Bronchial epithelial cell (primary cell): ENCODE measurements around the gene HIPK1. TPM values are rescaled to one million over a fixed set of nuclear protein-coding genes. Genes with fewer than 3 reads are reported as not detected.

ENCODE experiments used
- DNase-seq: peaks from one replicate; pipeline ENCODE4 v3.0.0-alpha.2; 2010; ENCODE audit warnings: low read depth
- FAIRE-seq: peaks from 2 replicates; lab custom pipeline; 2011; peaks lifted over from hg19 to GRCh38; lab: Jason Lieb, UNC
- H3K27me3 ChIP-seq: 2 replicates; pipeline ENCODE4 v1.5.1; 2011; ENCODE audit warnings: low read length; ENCODE audit not compliant: control insufficient read depth, insufficient read depth
- H3K36me3 ChIP-seq: 2 replicates; pipeline ENCODE4 v1.5.1; 2011; ENCODE audit warnings: low read length; ENCODE audit not compliant: control insufficient read depth, insufficient read depth
- H3K4me3 ChIP-seq: 2 replicates; pipeline ENCODE4 v1.5.1; 2011; ENCODE audit warnings: mild to moderate bottlenecking, low read depth, low read length, control low read depth
- CTCF ChIP-seq: IDR thresholded peaks from 2 replicates; pipeline ENCODE4 v1.5.1; 2011; ENCODE audit warnings: mild to moderate bottlenecking, moderate library complexity, low read length, control low read depth, inconsistent platforms; ENCODE audit not compliant: insufficient read depth, severe bottlenecking
- total RNA-seq: library from RNA; depleted of rRNA; stranded (reverse); fragments of >200 nt; gene quantifications from 2 replicates; pipeline ENCODE4 v1.2.1, GENCODE V29; 2014

Gene HIPK1
- total RNA-seq, 1 donor from 2014 or later = 18.7 TPM

GRCh38 chr1:113904674-113905434 is 24.3 kb upstream of the HIPK1 start, which contains the start of the genes AP4B1 and DCLRE1B:
Gene AP4B1 (minus strand): TSS chr1:113904799. CDS start chr1:113904717, 82 bp downstream.
Gene DCLRE1B (plus strand): TSS chr1:113905326. CDS start chr1:113905587, 261 bp downstream.
- DNase-seq = peak; percentile 98
- no peak for FAIRE-seq
- Histone ChIP-seq H3K36me3 (peaks cover 3% of the 10 kb centered on the region), H3K27me3 (no peaks in the 10 kb centered on the region), H3K4me3 (peak within 1 kb of the TSS; percentile 93)
- peak; percentile 89 for TF ChIP-seq CTCF

GRCh38 chr1:113905435-113905861 is 23.7 kb upstream of the HIPK1 start:
- Histone ChIP-seq H3K36me3 (peaks cover 3% of the 10 kb centered on the region), H3K4me3 (peak overlapping the region; percentile 93), H3K27me3 (no peaks in the 10 kb centered on the region)
- FAIRE-seq (no peak), DNase-seq (no peak)
- TF ChIP-seq CTCF = no peak

DNA sequence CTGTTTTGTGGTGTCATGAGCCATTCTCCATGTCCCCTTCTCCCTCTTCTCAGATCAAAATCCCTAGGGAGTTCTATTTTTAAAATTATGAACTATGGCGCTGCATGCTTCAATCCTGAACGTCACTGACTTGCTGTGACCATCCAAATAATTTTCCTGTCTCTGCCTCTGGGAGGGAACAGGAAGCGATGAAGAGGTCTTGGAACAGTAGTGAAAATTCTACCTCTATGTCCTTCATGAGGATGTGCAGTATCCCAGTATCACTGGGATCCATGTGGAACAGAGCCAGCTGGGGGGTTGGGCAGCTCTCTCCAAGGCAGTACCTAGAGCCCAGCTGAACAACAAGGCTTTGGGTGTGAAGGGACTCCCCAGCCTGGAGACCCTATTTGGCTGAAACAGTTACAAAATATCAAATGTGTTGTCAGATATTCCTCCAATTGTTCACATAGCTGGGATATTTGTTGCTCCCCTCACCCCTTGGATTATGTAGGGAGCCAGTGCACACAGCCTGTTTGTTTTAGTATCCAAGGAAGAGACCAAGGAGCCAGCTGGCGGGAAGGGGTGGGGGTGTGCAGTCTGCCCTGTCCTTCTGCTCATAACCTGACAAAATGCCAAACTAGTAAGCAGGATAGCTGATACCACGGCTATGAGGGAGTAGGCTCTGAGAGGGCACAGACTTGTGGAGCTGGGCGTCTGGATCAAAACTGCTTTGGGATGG is 16.4 kb upstream of the HIPK1 start:
- FAIRE-seq (no peak), DNase-seq (no peak)
- TF ChIP-seq CTCF = no peak
- Histone ChIP-seq H3K4me3 (no peak overlapping the region), H3K36me3 (peaks cover 2% of the 10 kb centered on the region), H3K27me3 (no peaks in the 10 kb centered on the region)

GRCh38 chr1:113913312-113913668 is 15.8 kb upstream of the HIPK1 start:
- no peak for TF ChIP-seq CTCF
- peaks cover 1% of the 10 kb centered on the region for H3K36me3 ChIP-seq
- H3K4me3 ChIP-seq = no peak overlapping the region
- FAIRE-seq = no peak
- no peak for DNase-seq
- no peaks in the 10 kb centered on the region for H3K27me3 ChIP-seq

DNA sequence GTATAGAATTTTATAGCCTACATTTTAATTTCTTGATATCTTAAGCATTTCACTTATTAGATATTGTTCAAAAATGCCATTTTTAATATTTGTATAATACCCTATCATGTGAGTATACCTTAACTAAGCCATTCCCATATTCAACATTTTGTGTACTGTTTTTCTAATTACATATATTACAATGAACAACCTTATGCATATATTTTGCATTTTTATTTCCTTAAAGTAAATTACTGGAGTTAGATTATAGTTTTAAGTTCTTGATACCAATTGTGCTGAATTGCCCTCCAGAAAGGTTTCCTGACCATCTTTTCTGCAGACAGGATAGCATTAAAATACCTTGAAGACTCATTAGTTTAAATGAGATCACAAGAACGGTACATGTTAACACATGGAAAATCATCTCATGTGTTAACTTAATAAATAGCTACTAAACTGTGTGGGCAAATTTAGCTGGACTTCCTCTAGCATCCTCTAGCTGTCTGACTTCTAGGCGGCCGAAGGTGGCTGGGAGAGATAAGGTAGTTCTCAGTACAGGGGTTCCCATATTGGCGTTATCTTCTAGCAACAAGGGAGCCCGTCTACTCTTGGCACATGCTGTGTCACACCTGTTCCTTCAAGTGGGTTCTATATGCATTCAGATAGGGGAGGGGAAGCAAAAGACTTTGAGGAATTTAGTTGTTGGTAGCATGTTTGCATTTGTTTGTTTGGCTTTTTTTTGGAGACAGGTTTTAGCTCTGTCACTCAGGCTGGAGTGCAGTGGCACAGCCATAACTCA is 15.0 kb upstream of the HIPK1 start:
- no peak for TF ChIP-seq CTCF
- no peaks in the 10 kb centered on the region for H3K36me3 ChIP-seq
- FAIRE-seq (no peak), DNase-seq (no peak)
- no peaks in the 10 kb centered on the region for H3K27me3 ChIP-seq
- no peak overlapping the region for H3K4me3 ChIP-seq
